Adrenal gland (tissue), 5 donors: ENCODE measurements around the gene FADS2.

ENCODE experiments used
- POLR2A ChIP-seq, 2 donors: fragments of 450-650 bp; IDR thresholded peaks; one replicate each; pipeline ENCODE4 v1.6.1; 2017; ENCODE audit warnings: antibody characterized with exemption in 2 of 2, mild to moderate bottlenecking in 2 of 2, moderate library complexity in 1 of 2
- TF ChIP-seq, protein P1 (sequence below), 6 experiments: fragments of 450-650 bp in 4 of 6; fragments of 200-600 bp in 2 of 6; sonication (generic) in 1 of 6; IDR thresholded peaks; 1 replicate in 5 of 6; 2 replicates in 1 of 6; pipeline versions ENCODE4 v1.5.1 to v1.8.0; 2016 to 2021; ENCODE audit warnings: antibody characterized with exemption in 6 of 6, mild to moderate bottlenecking in 2 of 6, moderate library complexity in 1 of 6
- donor health status: DM: no; HTN: no; CAD: no.

DNA sequence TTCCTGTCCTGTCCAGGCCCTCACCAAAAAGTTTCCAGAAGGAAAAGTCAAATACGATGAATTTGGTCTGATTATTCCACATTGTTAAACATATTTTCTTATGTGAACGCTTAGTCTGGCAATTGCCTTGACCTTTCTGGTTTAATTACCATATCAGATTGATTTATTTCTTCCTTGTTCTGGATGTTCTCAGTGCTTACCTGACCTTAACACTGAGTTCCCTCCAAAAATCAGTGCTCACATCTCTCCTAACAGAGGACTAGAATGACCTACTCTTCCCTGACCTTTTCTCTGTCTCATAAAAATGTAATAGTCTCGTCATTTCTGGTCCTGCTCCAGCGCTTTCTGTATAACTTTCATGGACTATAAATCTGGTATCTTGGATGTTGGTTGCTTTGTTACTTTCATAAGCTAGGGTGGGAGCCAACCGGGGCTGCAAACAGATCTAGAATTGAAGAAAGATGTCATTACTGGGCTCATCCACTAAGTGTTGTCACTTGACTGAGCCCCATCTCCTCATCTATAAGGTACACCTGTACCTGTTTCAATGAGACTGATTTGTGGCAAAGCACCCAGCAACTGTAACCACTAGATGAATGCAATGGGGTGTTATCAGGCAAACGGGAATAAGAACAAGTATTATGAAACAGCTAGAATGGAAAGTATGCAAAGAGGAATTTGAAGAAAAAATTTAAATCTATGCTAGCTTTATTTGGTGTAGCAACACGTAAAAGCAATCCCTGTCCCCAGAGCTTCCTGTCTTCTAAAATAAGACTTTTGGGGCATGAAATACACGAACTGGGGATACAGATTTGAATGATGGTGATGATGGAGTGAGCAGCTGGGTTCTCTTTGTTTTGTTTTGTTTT is 2.4 kb downstream of the FADS2 start:
- TF ChIP-seq, protein P1, sequence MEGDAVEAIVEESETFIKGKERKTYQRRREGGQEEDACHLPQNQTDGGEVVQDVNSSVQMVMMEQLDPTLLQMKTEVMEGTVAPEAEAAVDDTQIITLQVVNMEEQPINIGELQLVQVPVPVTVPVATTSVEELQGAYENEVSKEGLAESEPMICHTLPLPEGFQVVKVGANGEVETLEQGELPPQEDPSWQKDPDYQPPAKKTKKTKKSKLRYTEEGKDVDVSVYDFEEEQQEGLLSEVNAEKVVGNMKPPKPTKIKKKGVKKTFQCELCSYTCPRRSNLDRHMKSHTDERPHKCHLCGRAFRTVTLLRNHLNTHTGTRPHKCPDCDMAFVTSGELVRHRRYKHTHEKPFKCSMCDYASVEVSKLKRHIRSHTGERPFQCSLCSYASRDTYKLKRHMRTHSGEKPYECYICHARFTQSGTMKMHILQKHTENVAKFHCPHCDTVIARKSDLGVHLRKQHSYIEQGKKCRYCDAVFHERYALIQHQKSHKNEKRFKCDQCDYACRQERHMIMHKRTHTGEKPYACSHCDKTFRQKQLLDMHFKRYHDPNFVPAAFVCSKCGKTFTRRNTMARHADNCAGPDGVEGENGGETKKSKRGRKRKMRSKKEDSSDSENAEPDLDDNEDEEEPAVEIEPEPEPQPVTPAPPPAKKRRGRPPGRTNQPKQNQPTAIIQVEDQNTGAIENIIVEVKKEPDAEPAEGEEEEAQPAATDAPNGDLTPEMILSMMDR (IDR thresholded peaks at IDR 0.05) = peak in 1 of 6 experiments; percentile 9
- no peak for TF ChIP-seq POLR2A (IDR thresholded peaks at IDR 0.05)
